Ecto neural progenitor cell (in vitro differentiated cells): ENCODE measurements around the gene CD101.
"Not testable (repeated sequence)": the region's sequence is repeated elsewhere in the genome, so short reads cannot be mapped to it uniquely, and the experiment has no call there.

Experiments used
- DNase-seq: peaks from one replicate; pipeline ENCODE4 v3.0.0-alpha.2; 2018; ENCODE audit warnings: low spot score

Gene CD101

GRCh38 chr1:117001254-117001927, at the start of gene CD101:
Gene CD101, plus strand, starts transcription at chr1:117001760. Its CDS starts 58 bp downstream, at chr1:117001818.
- DNase-seq, result no peak

DNA sequence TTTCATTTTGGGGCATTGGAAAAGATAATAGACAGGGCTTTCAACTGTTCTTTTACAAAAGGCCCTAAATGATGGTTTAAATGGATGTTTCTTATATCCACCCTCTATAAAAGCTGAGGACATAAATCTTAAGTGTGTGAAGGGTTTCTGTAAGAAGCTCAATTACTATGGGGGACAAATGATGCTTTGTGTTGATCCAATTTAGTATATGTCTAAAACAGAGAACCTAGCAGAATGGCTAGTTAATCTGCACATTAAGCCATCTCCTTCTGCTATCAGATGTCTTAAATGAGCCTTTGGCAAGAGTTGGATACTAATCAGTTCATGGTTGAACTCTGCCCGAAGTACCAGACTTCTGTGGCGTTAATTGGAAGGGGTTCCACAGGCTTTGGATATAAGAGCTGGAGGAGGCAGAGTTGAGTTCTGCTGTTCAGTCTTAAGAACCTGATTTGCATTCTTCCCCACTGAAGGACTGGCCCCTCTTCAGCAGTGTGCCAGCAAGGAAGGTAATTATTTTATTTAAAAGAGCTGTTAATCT, 48.8 kb upstream of the CD101 start:
- DNase-seq, result no peak

DNA sequence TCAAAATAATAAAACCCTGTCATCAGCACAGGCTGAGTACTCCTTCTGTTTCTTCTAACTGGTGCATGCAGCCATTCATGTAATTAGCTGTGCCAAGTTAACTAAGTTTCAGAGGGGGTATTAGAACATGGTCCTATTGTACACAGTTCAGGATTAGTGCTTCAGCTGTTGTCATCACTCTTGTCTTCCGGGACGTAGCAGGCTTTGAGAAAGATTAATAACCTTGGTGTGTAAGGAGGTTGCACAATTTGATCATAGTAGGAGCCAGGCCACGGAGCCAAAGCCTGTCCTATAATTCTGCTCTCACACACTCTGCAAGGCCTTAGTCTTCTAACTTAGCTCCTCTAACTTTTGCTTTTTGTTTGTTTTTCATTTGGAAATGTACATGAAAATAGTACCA, 47.1 kb upstream of the CD101 start:
- no peak for DNase-seq

- DNase-seq, result no peak
Observed at GRCh38 chr1:116956378-116956777, 45.2 kb upstream of the CD101 start.

- DNase-seq, result no peak
Observed at GRCh38 chr1:116957646-116958045, 43.9 kb upstream of the CD101 start.

GRCh38 chr1:116958110-116958509, 43.5 kb upstream of the CD101 start:
- no peak for DNase-seq

DNA sequence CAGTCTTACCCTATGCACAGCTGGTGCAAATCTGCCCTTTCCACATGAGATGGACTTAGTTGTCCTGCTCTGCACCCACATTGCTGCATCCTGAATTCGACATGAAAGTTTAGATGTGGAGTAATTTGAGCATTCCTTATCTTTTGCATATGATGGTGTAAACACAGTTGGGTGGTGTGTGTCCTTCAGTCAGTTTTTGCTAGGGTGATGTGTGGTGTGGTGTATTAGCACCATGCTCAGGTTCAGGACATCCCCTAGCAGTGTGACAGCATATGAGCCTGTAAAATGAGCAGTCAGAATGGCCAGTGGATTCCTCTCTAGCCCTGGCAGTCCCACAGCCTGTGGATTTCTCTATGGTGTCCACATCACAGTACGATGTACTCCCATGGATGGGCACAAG, 42.6 kb upstream of the CD101 start:
- DNase-seq, result no peak

DNA sequence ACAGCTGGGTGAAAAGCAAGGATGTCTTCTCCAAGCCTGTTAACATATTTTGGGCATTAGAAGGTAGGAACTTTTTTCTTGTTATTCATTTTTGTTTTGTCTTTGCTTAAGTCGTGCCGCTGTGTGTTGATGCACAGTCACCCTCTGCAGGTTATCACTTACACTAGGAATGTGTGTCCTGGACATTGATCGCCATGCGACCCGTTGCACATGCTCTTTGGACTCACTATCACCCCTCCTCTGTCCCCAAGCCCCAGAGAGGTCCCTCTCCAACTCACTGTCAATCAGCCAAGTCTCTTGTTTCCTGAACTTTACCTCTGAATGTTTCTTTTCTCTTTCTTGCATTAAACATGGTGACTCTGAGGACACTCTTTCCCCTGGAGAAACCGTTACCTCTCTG, 40.0 kb upstream of the CD101 start:
- no peak for DNase-seq

GRCh38 chr1:116962987-116963639, 38.4 kb upstream of the CD101 start:
- DNase-seq, result no peak

DNA sequence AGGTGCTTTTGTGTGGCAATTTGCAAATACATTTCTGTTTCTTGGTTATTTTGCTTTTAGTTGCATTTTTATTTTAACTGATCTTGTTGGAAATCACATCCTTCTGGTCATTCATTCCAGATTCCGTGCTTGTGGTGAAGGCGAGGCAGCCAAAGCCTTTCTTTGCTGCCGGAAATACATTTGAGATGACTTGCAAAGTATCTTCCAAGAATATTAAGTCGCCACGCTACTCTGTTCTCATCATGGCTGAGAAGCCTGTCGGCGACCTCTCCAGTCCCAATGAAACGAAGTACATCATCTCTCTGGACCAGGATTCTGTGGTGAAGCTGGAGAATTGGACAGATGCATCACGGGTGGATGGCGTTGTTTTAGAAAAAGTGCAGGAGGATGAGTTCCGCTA, 34.8 kb upstream of the CD101 start:
- no peak for DNase-seq

GRCh38 chr1:116968724-116969123, 32.8 kb upstream of the CD101 start:
- DNase-seq, result no peak

DNA sequence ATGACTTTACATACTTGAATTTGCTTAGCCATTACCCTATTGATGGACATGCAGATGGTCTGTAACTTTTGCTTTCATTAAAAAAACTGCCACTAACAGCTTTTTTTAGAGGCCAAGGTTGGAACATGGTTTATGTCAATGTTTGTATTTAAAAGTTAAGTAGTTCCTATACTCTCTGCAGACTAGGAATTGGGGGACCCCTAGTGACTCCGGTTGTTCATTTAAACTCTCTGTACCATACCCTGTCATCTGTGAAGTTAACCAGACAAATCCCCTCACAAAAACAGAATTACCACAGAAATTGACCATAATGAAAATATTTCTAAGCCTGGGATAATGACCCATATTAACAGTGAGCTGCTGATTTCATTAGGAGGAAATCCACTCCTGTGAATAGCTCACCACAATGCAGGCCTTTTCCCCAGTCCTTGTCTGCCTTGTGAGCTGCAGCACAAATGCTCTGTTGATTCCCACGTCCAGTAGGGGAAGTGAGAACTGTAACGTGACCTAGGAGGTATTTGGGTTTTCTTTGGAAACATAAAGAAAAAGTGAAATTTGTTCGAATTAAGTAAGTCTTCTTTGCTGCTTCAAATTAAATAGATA, 30.2 kb upstream of the CD101 start:
- DNase-seq, result no peak

DNA sequence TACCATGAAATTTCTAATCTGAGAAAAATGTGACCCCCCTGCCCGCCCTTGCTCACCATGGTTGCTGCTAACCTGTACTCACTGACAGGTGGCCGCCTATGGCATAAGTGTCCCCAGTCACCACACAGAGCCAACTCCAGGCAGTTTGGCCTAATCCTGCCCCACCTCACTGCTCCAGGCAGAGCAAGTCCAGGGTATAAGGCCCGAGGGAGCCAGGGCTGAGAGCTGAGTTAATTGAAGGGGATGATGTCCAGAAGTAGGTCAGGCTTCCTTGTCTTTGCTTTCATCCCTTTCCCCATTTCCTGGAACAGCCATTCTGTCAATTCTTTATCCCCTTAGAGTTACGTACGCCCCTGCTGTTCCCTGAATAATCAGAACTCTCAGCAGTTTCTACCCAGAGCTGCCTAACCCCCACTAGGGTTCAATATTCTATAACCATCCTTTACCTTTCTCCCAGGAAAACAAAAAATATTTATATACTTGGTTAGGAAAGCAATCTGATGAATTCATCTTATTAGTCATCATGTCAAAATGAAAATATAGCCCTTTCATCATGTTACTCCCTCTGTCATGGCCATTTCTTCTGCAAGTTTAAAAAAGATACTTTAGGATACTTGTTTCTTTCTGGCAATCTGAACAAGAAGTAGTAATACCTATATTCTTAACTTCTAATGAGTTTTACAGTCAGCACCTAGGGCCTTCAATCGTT, 29.4 kb upstream of the CD101 start:
- no peak for DNase-seq

DNA sequence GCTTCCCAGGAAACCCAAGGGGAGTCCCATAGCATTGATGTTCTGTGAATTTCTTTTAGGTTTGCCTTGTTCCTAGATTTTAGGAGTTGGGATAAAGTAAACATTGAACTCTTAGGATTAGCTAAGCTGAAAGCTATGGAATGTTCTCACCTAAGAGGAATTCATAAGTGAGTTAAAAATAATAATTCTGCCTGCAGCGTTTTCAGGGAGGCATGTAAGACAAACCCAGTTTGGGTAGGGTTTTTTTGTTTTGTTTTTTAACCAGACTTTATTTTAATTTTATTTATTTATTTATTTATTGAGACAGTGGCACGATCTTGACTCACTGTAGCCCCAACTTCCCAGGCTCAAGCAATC, 28.9 kb upstream of the CD101 start:
- no peak for DNase-seq

DNA sequence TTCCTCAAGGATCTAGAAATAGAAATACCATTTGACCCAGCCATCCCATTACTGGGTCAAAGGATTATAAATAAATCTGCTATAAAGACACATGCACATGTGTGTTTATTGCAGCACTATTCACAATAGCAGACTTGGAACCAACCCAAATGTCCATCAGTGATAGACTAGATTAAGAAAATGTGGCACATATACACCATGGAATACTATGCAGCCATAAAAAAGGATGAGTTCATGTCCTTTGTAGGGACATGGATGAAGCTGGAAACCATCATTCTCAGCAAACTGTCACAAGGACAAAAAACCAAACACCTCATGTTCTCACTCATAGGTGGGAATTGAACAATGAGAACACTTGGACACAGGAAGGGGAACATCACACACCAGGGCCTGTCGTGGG, 21.3 kb upstream of the CD101 start:
- not testable (repeated sequence) for DNase-seq

GRCh38 chr1:116981521-116982037, 20.0 kb upstream of the CD101 start:
- DNase-seq, result no peak

- no peak for DNase-seq
Observed at GRCh38 chr1:116982319-116983004, 19.1 kb upstream of the CD101 start.

GRCh38 chr1:116983112-116983511, 18.4 kb upstream of the CD101 start:
- DNase-seq, result no peak

- no peak for DNase-seq
Observed at GRCh38 chr1:116983678-116984077, 17.9 kb upstream of the CD101 start.

DNA sequence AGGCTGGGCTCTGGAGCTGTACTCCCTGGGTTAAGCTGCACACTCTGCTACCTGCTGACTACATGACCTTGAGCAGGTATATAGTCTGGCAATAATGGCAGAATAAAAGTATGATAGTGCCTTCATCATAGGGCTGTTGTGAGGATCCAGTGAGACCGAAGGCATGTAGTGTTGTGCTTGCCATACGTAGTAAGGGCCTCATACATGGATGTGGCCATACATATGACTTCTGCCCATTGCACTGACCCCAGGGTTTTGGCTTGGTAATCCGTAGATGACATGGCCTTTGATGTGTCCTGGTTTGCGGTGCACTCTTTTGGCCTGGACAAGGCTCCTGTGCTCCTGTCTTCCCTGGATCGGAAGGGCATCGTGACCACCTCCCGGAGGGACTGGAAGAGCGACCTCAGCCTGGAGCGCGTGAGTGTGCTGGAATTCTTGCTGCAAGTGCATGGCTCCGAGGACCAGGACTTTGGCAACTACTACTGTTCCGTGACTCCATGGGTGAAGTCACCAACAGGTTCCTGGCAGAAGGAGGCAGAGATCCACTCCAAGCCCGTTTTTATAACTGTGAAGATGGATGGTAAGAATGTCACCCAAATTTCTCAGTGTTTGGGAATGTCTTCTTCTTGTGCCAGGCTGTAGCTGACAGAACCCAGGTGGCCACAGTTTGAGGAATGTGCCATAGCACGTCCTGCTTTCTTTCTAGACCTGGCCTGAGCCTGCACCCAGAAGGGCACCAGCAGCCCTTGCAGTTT, 17.0 kb upstream of the CD101 start:
- no peak for DNase-seq
